Stimulated activated CD4-positive, alpha-beta T cell treated with anti-CD3 and anti-CD28 coated beads, TNF-alpha, amount 100 ng/mL, for 24 hours (primary cell): Measurements from ENCODE around the gene TRERF1.

Experiments used
- DNase-seq, 3 experiments: peaks; one replicate each; pipeline ENCODE4 v3.0.0-alpha.2; 2020; ENCODE audit warnings: low read depth in 3 of 3

The TRERF1 gene

DNA sequence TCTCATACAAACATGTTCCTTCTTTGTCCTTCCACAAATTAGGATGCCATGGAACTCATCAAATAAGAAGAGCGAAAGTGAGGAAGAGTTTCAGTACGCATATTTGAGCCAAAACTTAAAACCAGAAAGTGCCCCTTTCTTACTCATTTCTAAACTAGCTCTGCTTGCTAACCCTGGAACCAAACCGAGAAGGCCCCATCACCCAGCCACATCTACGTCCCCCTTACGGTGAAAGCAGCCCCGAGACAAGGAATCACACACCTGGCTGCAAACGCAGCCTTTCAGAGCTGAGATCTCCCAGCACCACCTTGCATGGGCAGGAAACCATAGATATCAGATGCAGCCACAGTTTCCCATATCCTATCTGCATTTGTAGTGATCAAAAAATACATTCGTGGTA is 28.5 kb downstream of the TRERF1 start:
- peak in 1 of 3 experiments; percentile 58 for DNase-seq

DNA sequence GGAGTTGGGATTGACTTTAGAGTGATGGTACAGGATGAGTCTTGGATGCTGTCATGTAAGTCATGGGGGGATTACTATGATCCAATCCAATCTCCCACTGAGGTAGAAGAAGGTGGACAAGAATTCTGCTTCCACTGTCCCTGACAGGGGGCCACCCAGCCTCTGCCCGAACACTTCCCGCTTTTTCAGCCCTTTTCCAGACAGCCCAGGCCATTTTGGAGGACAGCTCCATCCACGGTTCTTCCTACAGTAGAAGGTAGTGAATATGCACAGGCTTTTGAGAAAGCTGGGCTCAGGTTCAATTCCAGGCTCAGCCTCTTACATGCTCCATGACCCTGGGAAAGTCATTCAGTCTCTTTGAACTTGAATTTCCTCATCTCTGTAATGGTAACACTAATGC is 31.0 kb downstream of the TRERF1 start:
- no peak for DNase-seq

DNA sequence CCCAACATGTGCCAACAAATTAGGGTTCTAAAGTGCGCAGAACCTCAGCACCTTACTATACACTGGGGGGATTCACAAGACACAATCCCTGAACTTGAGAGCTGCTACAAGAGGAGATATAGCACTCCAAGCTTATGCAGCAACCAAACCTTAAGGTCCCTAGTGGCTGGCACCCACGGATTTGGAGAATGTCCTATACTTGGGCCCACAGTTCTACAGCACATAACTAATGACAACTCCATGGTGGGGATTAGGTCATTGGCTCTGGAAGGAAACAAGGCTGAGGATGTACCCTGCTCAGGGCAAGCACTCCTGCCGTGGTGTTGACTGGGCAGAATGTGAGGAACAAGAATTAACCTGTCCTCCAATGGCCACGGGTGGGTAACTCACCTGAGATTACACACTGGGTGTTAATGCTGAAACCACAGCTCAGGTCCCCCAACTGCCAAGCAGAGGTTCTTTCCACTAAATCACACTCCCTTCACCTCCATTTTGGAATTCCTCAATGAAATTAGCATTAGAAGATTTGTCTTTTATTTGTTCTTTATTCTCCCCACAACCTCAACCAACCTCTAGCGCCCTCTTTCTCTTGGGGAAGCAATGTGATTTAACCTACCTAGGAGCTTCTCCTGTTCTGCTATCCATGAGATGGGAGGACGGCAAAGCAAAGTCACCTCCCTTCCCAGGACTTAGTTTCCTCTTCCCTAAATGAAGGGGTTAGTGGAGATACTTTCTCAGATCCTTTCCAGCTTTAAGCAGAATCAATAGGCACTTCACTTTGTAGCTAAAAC is 32.0 kb downstream of the TRERF1 start:
- DNase-seq, result no peak

DNA sequence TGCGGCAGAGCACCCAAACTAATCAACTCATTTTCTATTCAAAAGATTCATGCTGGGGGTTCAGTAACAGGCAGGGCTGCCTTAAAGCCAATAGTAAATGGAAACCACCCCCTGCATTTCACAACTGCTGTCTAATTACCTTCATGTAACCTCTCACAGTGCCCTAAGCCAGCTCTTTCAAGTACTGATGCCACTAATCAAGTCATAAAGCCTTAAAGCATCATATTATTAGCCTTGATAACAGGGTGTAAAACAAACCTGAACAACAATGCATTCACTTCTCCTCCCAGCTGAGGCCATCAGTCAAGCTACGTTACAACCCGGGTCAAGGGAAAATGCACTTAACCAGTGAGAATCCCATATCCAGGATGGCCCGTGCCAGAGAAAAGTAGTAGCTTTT is 33.0 kb downstream of the TRERF1 start:
- no peak for DNase-seq

DNA sequence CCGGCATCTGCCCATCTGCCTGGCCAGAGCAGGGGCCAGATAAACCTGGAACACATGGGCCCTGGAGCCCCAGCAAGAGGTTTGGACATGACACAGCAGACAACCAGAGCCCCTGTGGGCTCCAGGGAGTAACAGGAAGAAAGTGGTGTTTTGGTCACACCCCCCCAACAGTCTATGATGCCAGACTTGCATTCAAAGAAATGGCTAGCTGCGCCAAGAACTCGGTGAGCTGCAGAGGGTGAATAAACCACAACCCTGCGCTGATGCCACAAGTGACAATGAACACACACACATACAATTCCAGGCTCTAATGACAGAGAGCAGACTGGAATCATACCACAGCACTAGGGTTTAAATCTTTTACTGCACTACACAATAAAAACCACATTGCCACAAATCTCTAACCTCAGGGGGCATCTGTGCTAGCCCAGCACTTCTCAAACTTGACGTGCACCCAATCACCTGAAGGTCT is 34.0 kb downstream of the TRERF1 start:
- peak in 1 of 3 experiments; percentile 25 for DNase-seq

DNA sequence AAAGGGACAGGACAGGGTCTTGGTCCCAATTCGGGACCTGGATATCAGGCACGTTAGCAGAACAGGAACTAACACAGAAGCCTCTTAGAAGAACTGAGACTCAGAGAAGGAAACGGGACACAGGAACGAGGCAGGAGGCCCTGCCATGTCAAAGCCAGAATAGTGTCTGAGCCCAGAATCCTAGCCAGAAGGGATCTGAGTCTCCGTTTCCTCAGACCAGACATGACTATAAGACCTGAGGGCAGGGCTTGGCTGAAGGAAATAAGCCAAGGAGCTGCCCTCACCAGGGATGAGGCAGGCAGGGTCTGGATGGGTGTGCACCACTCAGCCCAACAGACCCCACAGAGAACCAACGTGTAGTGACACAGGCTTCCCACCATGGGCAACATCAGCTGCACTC is 40.3 kb downstream of the TRERF1 start:
- DNase-seq, result no peak

DNA sequence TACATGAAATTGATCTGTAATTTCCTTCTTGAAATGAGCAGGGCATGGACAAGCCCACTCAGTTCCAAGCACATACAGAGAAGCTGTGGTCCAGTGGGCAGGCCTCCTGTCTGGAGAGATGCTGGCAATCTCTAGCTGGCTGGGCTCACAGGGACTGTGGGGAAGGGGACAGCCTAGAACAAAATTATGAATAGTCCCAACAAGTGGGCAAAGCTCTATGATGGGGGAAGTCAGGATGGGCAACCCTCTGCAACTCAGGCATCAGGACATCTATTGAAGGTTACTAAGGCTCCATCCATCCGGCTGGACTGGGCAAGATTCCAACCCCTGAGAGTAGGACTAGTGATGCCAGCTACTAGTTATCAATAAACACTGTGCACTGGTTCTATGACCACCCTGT is 40.9 kb downstream of the TRERF1 start:
- no peak for DNase-seq

DNA sequence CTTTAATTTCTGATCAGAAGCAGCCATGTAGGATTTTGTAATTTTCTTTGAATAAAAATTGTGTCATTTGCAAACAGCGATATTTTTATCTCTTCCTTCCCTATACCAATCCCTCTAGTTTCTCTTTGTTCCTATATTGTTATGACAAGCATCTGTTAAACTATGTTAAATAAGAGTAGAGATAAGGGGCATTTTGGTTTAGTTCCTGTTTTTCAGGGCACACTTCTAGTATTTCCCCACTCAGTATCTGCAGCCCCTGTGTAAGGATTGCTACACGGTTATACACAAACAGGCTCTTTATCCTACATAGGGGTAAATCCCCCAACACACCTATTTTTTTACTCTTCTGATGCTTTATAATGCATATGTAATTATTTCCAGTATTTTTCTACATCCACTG is 42.1 kb downstream of the TRERF1 start:
- no peak for DNase-seq

DNA sequence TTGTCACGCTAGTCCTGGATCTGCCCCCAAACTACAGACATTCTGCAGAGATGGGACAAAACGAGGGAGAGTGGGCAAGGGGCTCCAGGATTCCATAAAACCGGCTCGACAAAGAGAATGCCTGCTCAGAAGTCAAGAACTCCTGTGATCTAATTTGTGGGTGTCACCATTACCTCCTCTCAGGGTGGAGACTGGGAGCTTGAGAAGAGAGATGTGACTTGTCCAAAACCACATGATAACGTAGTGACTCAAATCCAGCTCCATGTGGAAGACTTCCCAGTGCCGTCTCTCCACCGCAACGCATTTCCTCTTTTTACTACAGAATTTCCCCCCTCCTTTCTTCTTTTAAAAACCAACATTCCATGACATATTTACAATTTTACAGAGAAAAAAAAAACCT is 44.3 kb downstream of the TRERF1 start:
- no peak for DNase-seq

DNA sequence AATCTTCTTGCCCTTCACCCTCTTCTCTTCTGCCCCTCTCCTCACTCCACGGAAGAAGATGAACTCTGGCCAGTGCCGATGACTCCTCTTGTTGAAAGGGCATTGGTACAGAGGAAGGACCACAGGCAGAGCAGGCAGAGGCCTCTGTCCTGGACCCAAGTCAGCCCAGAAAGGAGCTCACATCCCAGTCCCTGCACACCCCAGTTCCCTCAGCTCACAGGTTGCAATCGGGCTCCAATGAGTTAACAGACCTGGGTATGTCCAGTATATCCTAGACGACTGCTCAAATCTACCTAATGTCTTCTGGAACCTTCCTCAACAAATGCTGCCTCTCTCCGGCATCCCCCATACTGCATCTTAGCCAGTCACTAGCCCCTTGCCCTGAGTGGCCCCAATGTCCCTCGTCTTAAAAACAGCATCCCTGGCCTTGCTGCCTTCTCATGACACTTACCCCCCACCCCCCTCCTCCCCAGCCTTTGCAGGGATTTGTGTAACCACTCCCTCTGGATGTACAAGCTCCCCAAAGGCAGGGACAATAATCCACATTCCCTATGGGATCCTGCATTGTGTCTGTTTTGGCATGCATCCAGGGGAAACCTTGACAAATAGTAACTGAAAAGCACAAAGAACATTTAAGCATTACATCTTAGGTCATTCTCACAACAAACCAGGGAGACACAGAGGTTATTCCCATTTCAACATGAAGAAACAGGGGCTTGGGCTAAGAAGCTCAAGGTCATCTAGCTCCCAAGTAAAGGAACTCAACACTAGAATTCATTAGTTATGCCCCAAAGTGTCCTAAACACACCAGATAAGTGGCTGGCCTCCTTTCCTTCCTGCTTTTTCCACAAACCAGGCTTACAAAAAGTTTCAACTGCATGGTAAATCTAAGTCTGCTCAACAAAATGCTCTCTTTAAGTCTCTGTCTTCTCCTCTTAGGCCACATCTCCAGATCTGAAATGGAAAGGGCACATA is 45.1 kb downstream of the TRERF1 start:
- DNase-seq, result no peak

DNA sequence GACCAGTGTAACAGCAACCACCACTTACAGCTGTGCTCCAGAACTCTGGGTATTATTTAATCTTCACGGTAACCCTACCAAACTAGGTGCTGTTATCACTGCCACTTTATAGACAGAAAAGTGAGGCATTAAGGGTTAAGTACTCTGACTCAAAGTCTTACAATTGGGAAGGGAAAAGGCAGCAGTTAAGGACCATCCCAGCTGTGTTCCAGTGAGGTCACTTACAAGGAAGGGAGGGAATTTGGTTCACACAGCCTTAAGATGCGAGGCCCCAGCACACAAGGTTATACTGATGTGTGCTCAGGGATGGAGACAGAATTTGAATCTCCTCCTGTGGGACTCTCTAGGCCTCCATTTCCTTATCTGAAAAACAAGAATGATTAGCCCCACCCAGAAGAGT is 46.7 kb downstream of the TRERF1 start:
- no peak for DNase-seq

DNA sequence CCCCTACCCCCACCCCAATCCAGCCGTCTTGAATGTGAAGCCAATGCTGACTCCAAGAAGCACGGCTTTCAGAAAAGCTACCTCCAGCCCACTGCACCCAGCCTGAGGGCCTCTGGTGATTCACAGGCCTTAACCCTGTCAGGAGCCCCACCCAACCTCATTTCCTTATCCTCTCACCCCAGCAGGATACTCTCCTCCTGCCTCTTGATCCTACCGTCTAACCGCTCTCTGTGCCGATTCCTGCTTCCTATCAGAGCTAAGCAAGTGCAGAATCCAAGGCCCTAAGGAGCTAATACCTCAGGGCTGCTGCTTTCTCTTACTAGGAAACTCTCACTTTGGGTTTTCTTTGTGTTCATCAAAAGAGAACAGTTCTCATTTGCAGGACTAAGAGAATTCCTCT is 47.2 kb downstream of the TRERF1 start:
- DNase-seq, result peak in 2 of 3 experiments; percentile 25 to 34

DNA sequence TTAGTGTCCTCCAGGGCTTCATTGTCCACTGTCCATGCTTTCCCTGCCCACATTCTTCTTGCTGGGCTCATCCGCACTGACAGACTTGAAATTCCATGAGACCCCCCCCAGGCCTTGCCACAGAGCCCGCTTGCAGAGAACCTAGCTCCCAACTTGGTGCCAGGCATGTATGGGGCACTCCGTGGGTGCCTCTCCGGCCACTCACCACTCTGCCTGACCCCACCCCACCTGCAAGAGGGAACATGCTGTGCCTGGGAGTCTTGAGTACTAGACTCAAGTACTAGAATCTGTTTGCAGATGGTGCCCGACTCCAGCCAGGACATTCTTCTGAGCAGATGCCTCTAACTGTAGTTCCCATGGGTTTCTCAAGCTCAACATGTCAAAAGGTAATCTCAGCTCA is 47.9 kb downstream of the TRERF1 start:
- DNase-seq, result no peak

DNA sequence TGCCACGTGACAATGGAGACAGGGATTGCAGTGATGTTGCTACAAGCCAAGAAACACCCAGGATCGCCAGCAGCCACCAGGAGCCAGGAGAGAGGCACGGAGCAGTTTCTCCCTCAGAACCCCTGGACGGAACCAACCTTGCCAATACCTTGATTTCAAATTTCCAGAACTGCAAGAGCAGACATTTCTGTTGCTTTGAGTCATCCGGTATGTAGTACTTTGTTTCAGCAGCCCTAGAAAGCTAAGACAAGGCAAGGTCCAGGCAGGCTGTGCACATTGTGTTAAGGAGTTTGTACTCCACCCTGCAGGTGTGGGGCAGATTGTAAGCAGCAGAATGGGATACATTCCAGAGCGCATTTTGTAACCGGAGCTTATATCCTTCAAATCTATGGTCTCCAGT is 48.3 kb downstream of the TRERF1 start:
- DNase-seq, result no peak

DNA sequence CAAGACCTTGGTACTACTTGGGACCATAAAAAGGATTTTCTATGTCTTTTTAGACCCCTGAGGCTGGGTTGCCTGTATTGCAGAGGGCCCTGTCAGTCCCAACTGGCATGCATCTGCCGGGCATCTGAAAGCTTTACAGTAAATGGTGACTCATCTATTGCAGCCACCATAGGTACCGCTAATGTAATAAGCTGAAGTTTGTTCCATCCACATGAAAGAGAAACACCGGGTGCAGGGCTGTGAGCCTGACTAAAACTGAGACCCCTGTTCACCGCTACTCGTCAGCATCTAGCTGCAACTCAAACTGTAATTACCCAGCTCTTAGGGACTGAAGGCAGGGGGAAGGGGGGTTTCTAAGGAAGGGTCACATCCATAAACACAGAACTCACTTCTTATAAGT is 49.5 kb downstream of the TRERF1 start:
- DNase-seq, result peak; percentile 30 to 58 (median 35)

DNA sequence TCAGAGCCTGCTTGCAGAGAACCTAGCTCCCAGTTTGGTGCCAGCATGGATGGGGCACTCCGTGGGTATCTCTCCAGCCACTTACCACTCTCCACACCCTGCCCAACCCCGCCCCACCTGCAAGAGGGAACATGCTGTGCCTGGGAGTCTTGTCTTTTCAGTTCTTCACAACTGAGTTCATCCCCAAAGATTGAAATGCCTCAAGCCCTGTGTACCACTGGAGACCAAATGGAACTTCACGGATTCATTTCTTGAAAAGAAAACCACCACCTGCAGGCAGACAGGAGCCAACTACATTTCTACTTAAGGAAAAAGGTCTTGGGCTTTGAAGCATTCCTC is 50.1 kb downstream of the TRERF1 start:
- DNase-seq, result no peak

DNA sequence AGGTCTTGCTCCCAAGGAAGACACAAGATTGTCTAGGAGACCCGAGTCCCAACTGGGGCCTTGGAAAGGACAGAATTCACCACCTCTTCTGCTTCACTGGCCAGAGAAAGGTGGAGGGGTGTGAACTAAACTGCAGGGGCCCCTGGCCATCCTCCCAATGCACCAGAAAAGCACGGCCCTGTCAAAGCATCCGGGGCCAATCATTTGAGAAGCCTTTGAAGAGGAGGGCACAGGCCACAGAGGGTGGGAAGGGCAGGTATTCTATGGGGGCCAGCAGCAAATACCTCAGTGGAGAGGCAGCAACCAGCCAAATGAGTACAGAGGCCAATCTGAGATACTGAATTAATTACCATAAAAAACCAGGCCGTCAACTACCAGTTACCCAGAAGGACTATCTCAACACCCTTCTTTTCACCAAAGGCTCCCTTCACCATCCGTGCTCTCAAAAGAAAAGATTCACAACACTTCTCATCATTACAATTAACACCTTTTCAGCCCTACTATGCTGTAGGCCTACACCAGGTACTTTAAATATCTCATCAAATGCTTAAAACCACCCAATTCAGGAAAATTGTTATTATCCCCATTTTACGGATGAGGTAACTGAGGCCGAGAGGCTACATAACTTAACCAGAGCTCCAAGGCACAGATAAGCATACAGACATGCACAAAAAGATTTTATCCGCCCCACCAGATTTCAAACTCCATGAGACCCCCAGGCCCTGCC is 50.7 kb downstream of the TRERF1 start:
- DNase-seq, result no peak

DNA sequence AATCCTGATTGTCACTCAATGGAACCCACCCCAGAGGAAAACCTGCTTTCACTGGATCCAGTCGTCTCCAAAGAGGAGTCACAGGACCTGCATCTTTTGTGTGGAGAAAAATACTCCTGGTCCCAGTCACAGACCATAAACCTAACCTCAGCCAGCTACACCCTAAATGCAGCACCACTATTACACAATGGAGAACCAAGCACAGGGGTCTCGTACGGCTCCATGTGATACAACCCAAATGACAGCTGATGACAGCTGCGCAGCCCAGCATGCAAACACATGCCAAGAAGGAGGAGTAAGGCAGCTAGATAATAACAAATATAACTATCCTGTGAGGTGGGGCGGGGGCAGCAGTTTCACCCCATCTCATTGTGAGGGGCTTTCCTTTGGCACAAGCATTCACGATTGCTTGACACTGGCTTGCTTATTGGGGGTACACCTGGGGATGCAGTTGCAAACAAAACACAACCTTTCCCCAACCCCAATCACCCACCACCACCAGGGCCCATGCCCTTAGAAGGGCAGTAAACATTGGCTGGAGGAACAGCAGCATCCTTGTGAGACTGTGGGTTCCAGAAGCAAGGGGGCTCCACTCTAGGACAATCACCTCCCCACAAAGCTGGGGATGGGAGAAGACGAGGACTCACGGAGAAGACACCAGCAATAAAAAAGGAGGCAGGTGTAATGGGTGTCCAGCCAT is 51.5 kb downstream of the TRERF1 start:
- DNase-seq, result no peak

DNA sequence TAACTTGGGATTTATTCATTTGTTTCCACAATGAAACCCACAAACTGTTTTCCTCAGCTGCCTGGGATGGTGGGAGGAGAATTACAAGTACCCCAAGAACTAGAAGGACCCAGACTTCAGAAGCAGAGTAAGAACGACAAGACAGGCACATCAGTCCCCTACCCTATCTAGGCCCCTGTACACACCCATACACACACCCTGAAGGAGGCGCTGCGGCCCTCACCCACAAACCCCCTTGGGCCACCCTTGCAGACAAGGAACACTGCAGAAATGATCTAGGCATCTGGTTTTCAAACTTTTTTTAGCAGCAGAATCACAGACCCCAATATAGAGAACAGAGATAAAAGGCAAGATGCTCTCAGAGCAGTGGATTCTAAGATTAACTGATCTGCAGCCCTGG is 55.0 kb downstream of the TRERF1 start:
- DNase-seq, result no peak

DNA sequence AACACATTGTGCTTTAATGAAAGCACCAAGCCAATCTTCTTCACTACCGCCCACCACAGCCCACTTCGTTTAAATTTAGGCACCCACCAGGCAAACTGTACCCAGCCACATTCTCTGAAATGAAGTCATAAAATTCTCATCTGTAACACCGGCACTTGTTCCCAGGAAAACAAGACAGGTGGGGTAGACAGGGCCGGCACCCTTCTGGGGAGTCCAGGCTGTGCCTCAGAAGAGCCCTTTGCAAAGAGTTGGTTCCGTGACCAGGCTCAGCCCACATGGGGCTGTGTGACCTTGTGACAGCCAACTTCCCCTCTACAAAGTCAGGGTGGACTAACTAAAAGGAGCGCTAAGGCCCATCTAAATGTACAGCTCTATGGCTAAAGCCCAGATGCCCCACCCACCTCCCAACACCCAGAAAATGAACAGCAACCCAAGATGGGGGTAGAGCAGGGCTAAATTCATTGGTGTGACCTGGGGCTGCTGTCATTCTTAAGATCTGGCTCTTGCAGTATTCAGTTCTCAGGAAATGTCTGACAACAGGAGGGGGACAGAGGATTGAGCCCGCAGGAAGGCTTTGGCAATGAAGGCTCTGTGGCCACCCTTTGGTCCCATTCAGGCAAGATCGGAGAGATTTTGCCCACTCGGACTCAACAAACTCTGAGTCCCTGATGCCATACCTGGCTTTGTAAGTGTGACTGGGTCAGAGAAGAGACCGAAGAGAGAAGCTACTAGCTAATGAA is 56.7 kb downstream of the TRERF1 start:
- DNase-seq, result no peak

DNA sequence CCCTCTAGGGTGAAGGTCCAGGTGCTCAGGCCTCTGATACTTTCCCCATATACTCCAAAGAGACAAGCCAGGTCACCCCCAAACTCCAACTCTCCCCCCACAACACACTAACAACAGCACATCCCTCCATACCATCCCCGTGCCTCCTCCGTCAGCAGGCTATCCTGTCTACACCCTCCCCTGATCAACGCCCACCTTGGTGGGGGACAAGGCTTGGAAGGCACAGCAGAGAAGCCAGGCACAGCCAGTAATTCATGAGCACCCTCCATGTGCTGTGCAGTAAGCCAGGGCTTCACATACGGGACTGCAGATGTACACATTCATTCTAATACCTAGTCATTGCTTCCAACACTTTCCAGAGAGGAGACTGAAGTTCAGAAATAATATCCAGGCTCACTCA is 57.6 kb downstream of the TRERF1 start:
- no peak for DNase-seq
